Measurements from ENCODE around the gene PTPRM. TPM values are rescaled to one million over a fixed set of nuclear protein-coding genes. Genes with fewer than 3 reads are reported as not detected.

The PTPRM gene
- total and polyA plus RNA-seq, 4 donors, result 118 to 160 (median 122) TPM

DNA sequence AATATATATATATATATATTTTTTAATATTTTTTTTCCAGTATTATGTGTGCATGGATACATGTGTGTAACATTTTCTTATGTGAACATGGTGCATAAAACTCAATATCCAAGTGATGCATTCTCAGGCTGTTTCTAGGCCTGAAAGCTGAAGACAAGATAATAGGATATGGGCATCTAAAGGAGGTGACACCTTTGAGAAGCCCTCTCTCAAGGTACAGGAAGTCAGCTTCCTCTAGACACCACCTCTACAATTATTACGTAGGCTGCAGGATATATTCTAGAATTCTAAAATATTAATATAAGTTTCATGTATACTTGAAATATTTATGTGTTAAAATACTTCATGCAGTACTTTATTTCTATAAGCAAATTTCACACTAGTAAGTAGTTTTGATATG, 327.5 kb downstream of the PTPRM start:
- H3K27me3 ChIP-seq (ENCODE audit: control insufficient read depth, insufficient read depth, low read length), result no peaks in the 10 kb centered on the region
- no peak overlapping the region for H3K27ac ChIP-seq (ENCODE audit: low read depth, low read length)
- no CpG with 5 or more reads among the region's 1 CpG for WGBS (ENCODE audit: insufficient coverage)
- no peak overlapping the region for H3K4me3 ChIP-seq (ENCODE audit: low read depth, low read length)
- no peak for DNase-seq (ENCODE audit: low read depth in 4 of 6, low spot score in 6 of 6)
- H3K4me1 ChIP-seq (ENCODE audit: control insufficient read depth, insufficient read depth, low read length), result no peaks in the 10 kb centered on the region
- H3K36me3 ChIP-seq (ENCODE audit: control insufficient read depth, insufficient read depth, low read length), result no peaks in the 10 kb centered on the region
- no peaks in the 10 kb centered on the region for H3K9me3 ChIP-seq (ENCODE audit: control insufficient read depth, insufficient read depth, low read length)

- no peaks in the 10 kb centered on the region for H3K9me3 ChIP-seq (ENCODE audit: control insufficient read depth, insufficient read depth, low read length)
- DNase-seq (ENCODE audit: low read depth in 4 of 6, low spot score in 6 of 6), result no peak
- no peaks in the 10 kb centered on the region for H3K36me3 ChIP-seq (ENCODE audit: control insufficient read depth, insufficient read depth, low read length)
- H3K4me1 ChIP-seq (ENCODE audit: control insufficient read depth, insufficient read depth, low read length), result no peaks in the 10 kb centered on the region
- no peak overlapping the region for H3K27ac ChIP-seq (ENCODE audit: low read depth, low read length)
- 92% methylated on average over 5 of the region's 5 CpGs for WGBS (ENCODE audit: insufficient coverage)
- no peak overlapping the region for H3K4me3 ChIP-seq (ENCODE audit: low read depth, low read length)
- no peaks in the 10 kb centered on the region for H3K27me3 ChIP-seq (ENCODE audit: control insufficient read depth, insufficient read depth, low read length)
These were observed 328.2 kb downstream of the PTPRM start for GRCh38 chr18:7895346-7895745.

GRCh38 chr18:7896161-7896560, 329.0 kb downstream of the PTPRM start:
- 83% methylated on average over 2 of the region's 3 CpGs for WGBS (ENCODE audit: insufficient coverage)
- no peaks in the 10 kb centered on the region for H3K36me3 ChIP-seq (ENCODE audit: control insufficient read depth, insufficient read depth, low read length)
- no peak overlapping the region for H3K4me3 ChIP-seq (ENCODE audit: low read depth, low read length)
- no peaks in the 10 kb centered on the region for H3K4me1 ChIP-seq (ENCODE audit: control insufficient read depth, insufficient read depth, low read length)
- H3K9me3 ChIP-seq (ENCODE audit: control insufficient read depth, insufficient read depth, low read length), result no peaks in the 10 kb centered on the region
- DNase-seq (ENCODE audit: low read depth in 4 of 6, low spot score in 6 of 6), result no peak
- no peak overlapping the region for H3K27ac ChIP-seq (ENCODE audit: low read depth, low read length)
- H3K27me3 ChIP-seq (ENCODE audit: control insufficient read depth, insufficient read depth, low read length), result no peaks in the 10 kb centered on the region

DNA sequence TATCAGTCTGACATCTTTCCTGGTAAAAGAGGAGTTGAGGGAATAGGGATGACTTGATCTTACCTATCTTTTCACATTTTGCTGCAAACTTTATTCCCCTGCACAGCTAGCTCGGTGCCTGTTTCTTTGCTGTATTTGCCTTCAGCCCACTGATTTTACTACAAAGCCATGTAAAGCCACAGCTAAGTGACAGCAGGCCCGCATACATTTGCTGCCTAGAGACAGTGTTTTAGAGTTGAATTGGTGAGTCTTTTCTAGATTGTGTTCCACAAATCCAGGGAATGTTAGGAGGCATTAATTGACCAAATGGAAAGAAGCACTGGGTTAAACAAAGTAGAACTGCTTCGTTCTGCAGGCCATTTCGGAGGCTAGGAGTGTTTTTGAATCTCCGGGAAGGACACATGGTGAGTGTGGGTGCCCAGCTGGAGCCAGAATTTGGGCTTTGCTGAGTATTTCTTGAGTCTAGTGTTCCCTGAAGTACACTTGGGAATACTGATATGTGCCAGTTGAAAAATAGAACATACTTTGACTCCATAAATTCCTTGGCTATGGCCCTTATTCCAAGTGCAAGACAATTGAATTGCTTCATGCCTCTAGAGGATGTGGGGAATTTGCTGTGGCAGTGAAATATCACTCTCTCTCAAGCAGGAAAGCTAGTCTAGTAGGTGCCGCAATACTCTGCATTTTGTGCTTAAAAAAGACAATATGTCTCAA, 329.8 kb downstream of the PTPRM start:
- H3K27ac ChIP-seq (ENCODE audit: low read depth, low read length), result no peak overlapping the region
- DNase-seq (ENCODE audit: low read depth in 4 of 6, low spot score in 6 of 6), result peak in 2 of 6 donors; percentile 36 to 52
- H3K4me1 ChIP-seq (ENCODE audit: control insufficient read depth, insufficient read depth, low read length), result no peaks in the 10 kb centered on the region
- no peaks in the 10 kb centered on the region for H3K27me3 ChIP-seq (ENCODE audit: control insufficient read depth, insufficient read depth, low read length)
- no peaks in the 10 kb centered on the region for H3K9me3 ChIP-seq (ENCODE audit: control insufficient read depth, insufficient read depth, low read length)
- 57% methylated on average over 5 of the region's 6 CpGs for WGBS (ENCODE audit: insufficient coverage)
- no peak overlapping the region for H3K4me3 ChIP-seq (ENCODE audit: low read depth, low read length)
- H3K36me3 ChIP-seq (ENCODE audit: control insufficient read depth, insufficient read depth, low read length), result no peaks in the 10 kb centered on the region

DNA sequence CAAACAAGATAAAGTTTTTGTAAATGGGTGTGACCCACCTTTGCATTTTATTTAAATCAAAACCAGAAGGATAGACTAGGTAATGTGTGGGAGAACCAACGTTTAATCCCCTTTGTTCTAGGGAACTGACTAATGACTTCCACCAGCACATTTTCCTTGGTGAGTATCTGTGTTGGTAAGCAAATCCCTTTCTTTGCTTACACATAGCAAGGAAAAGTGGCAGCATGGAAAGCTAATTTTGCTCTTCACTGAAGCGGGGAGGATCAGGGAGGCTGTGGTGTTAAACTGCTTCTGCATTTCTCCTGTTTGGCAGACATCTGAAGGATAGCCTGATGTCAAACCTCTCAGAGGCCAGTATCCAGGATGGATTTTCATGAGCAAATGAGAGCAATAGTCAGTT, 331.1 kb downstream of the PTPRM start:
- Histone ChIP-seq H3K27ac (ENCODE audit: low read depth, low read length) (no peak overlapping the region), H3K4me3 (ENCODE audit: low read depth, low read length) (no peak overlapping the region), H3K27me3 (ENCODE audit: control insufficient read depth, insufficient read depth, low read length) (no peaks in the 10 kb centered on the region), H3K36me3 (ENCODE audit: control insufficient read depth, insufficient read depth, low read length) (no peaks in the 10 kb centered on the region), H3K9me3 (ENCODE audit: control insufficient read depth, insufficient read depth, low read length) (no peaks in the 10 kb centered on the region), H3K4me1 (ENCODE audit: control insufficient read depth, insufficient read depth, low read length) (no peaks in the 10 kb centered on the region)
- 44% methylated on average over 1 of the region's 2 CpGs for WGBS (ENCODE audit: insufficient coverage)
- peak in 1 of 6 donors; percentile 87 for DNase-seq (ENCODE audit: low read depth in 4 of 6, low spot score in 6 of 6)

GRCh38 chr18:7899078-7899477, 332.0 kb downstream of the PTPRM start:
- 95% methylated on average over 5 of the region's 5 CpGs for WGBS (ENCODE audit: insufficient coverage)
- Histone ChIP-seq H3K27ac (ENCODE audit: low read depth, low read length) (no peak overlapping the region), H3K36me3 (ENCODE audit: control insufficient read depth, insufficient read depth, low read length) (no peaks in the 10 kb centered on the region), H3K27me3 (ENCODE audit: control insufficient read depth, insufficient read depth, low read length) (no peaks in the 10 kb centered on the region), H3K4me1 (ENCODE audit: control insufficient read depth, insufficient read depth, low read length) (no peaks in the 10 kb centered on the region), H3K4me3 (ENCODE audit: low read depth, low read length) (no peak overlapping the region), H3K9me3 (ENCODE audit: control insufficient read depth, insufficient read depth, low read length) (no peaks in the 10 kb centered on the region)
- DNase-seq (ENCODE audit: low read depth in 4 of 6, low spot score in 6 of 6), result no peak

DNA sequence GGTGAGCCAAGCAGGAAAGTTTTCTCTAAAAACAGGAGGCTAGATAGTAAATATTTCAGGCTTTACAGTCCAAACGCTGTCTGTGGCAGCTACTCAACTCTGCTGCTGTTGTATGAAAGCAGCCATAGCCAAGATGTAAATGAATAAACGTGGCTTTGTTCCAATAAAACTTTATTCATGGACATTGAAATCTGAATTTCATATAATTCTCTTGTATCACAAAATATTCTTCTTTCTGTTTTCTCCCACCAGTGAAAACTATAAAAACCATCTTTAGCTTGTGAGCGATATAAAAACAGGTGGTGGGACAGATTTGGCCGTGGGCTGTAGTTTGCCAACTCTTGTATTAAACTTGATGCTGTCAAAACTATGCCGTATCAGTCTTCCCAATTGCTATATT, 333.0 kb downstream of the PTPRM start:
- H3K27ac ChIP-seq (ENCODE audit: low read depth, low read length), result no peak overlapping the region
- no peaks in the 10 kb centered on the region for H3K9me3 ChIP-seq (ENCODE audit: control insufficient read depth, insufficient read depth, low read length)
- no CpG with 5 or more reads among the region's 5 CpGs for WGBS (ENCODE audit: insufficient coverage)
- H3K4me3 ChIP-seq (ENCODE audit: low read depth, low read length), result no peak overlapping the region
- H3K36me3 ChIP-seq (ENCODE audit: control insufficient read depth, insufficient read depth, low read length), result no peaks in the 10 kb centered on the region
- no peaks in the 10 kb centered on the region for H3K27me3 ChIP-seq (ENCODE audit: control insufficient read depth, insufficient read depth, low read length)
- H3K4me1 ChIP-seq (ENCODE audit: control insufficient read depth, insufficient read depth, low read length), result no peaks in the 10 kb centered on the region
- peak in 1 of 6 donors; percentile 86 for DNase-seq (ENCODE audit: low read depth in 4 of 6, low spot score in 6 of 6)

DNA sequence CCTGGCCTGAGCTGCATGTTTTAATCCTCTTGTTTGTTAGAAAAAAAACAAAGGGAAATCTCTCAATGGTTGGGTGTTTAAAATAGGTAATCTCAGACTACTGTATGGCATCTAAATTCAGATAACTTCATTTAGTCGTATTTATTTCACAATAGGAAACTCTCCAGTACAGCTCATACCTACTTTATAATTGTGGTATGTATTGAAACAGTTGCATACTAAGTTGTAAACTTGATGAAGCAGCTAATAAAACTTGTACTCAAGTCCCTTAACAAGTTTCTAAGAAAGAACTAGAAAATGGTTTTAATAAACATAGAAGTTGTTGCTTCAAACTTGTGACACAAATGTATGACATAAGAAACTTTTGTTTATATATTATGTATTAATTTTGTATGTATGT, 334.5 kb downstream of the PTPRM start:
- Histone ChIP-seq H3K36me3 (ENCODE audit: control insufficient read depth, insufficient read depth, low read length) (no peaks in the 10 kb centered on the region), H3K27ac (ENCODE audit: low read depth, low read length) (no peak overlapping the region), H3K9me3 (ENCODE audit: control insufficient read depth, insufficient read depth, low read length) (no peaks in the 10 kb centered on the region), H3K27me3 (ENCODE audit: control insufficient read depth, insufficient read depth, low read length) (no peaks in the 10 kb centered on the region), H3K4me3 (ENCODE audit: low read depth, low read length) (no peak overlapping the region), H3K4me1 (ENCODE audit: control insufficient read depth, insufficient read depth, low read length) (no peaks in the 10 kb centered on the region)
- WGBS (ENCODE audit: insufficient coverage), result no CpG with 5 or more reads among the region's 1 CpG
- DNase-seq (ENCODE audit: low read depth in 4 of 6, low spot score in 6 of 6), result no peak

GRCh38 chr18:7902399-7902839, 335.3 kb downstream of the PTPRM start:
- H3K27ac ChIP-seq (ENCODE audit: low read depth, low read length), result no peak overlapping the region
- H3K4me3 ChIP-seq (ENCODE audit: low read depth, low read length), result no peak overlapping the region
- H3K9me3 ChIP-seq (ENCODE audit: control insufficient read depth, insufficient read depth, low read length), result no peaks in the 10 kb centered on the region
- H3K36me3 ChIP-seq (ENCODE audit: control insufficient read depth, insufficient read depth, low read length), result no peaks in the 10 kb centered on the region
- no peaks in the 10 kb centered on the region for H3K4me1 ChIP-seq (ENCODE audit: control insufficient read depth, insufficient read depth, low read length)
- DNase-seq (ENCODE audit: low read depth in 4 of 6, low spot score in 6 of 6), result no peak
- H3K27me3 ChIP-seq (ENCODE audit: control insufficient read depth, insufficient read depth, low read length), result no peaks in the 10 kb centered on the region
- 100% methylated on average over 3 of the region's 5 CpGs for WGBS (ENCODE audit: insufficient coverage)

DNA sequence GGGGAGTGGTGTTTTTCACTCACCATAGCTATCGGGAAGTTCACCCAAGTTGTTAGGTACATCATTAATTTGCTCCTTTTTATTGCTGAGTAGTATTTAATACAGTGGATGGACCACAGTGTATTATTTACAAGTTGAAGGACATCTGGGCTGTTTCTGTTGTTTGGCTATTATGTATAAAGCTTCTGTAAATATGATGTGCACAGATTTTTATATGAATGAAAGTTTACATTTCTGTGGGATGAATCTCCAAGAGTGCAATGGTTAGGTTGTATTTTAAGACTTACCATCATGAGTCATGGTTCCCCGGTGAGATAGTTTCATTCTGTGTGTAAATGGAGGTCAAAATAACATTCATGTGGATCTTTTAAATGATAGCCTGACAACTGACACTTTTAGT, 337.4 kb downstream of the PTPRM start:
- H3K27ac ChIP-seq (ENCODE audit: low read depth, low read length), result no peak overlapping the region
- no peaks in the 10 kb centered on the region for H3K4me1 ChIP-seq (ENCODE audit: control insufficient read depth, insufficient read depth, low read length)
- no peaks in the 10 kb centered on the region for H3K36me3 ChIP-seq (ENCODE audit: control insufficient read depth, insufficient read depth, low read length)
- H3K9me3 ChIP-seq (ENCODE audit: control insufficient read depth, insufficient read depth, low read length), result no peaks in the 10 kb centered on the region
- WGBS (ENCODE audit: insufficient coverage), result no CpG with 5 or more reads among the region's 2 CpGs
- no peak overlapping the region for H3K4me3 ChIP-seq (ENCODE audit: low read depth, low read length)
- no peaks in the 10 kb centered on the region for H3K27me3 ChIP-seq (ENCODE audit: control insufficient read depth, insufficient read depth, low read length)
- DNase-seq (ENCODE audit: low read depth in 4 of 6, low spot score in 6 of 6), result no peak

Data from spinal cord (tissue), 10 donors.